GM18505 (cell line): ENCODE data around the gene DNAJB12.

Source experiments
- ATAC-seq: cut with Tn5 transposase; IDR thresholded peaks from one replicate; pipeline ENCODE4 v1.9.1; 2021; ENCODE audit not compliant: unreplicated experiment
- POLR2A ChIP-seq: IDR thresholded peaks from 4 replicates; pipeline ENCODE4 v1.6.1; 2011; ENCODE audit warnings: borderline replicate concordance; ENCODE audit not compliant: insufficient read depth, insufficient read length; ENCODE audit errors: extremely low read depth

The DNAJB12 gene

DNA sequence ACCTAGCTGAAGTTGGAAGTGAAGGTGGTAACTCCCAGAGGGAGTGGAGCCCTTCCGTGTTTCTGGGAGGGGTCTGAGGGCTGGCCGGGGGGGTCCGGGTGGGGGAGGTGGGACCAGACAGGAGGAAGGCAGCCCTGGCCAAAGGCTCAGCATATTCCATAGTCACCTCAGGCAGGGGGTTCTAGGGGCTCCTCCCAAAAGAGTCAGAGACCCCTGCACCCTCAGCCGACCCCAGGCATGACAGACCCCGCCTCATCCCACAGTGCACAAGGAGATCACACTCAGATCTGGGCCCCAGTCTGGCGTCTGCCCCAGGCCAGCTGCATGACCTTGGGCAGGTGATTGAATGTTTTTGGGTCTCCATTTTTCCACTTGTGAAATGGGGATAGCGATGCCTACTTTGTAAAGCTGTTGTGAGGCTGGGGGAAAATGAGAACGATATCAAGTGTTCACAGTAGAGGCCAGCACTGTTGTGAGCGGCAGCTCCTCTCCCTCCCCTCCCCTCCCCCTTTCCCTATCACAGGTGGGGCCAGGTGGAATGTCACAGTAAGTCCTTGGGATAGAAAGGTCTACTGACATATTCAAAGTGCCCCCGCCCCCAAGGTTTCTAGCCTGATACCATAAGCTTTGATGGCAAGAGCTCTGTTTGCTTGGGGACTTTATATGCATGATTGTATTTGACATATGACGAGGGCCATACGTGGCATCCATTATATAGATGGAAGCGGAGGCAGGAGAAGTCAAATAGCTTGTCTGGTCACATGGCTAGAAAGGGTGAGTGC is 33.3 kb downstream of the DNAJB12 start:
- TF ChIP-seq POLR2A: no peak
- ATAC-seq: no peak

DNA sequence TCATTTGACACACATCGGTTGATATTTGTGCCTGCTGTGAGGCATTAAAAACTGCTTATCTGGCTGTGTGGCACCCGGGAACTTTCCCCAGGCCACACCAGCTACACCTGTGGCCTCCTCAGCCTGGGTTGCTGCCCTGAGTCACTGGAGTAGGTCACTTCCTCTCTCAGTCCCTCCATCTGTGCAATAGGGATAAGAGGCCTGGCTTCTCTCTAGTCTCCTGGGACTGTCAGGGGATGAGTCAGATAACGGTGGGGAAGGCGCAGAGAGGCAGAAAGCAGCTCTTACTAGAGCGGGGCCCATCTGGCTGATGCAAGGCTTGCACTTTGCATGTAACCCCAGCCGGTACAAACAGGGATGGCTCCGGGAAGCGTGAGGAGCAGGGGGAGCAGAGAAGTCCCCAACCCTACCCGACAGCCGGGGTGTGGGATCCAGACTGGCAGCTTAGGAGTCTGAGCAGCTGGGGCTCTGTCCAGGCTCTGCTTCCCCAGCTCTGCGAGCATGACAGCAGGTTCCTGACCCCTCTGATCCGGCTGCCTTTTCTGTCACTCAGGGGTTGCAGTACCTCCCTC is 34.0 kb downstream of the DNAJB12 start:
- ATAC-seq: peak; percentile 47
- TF ChIP-seq POLR2A: peak; percentile 57

DNA sequence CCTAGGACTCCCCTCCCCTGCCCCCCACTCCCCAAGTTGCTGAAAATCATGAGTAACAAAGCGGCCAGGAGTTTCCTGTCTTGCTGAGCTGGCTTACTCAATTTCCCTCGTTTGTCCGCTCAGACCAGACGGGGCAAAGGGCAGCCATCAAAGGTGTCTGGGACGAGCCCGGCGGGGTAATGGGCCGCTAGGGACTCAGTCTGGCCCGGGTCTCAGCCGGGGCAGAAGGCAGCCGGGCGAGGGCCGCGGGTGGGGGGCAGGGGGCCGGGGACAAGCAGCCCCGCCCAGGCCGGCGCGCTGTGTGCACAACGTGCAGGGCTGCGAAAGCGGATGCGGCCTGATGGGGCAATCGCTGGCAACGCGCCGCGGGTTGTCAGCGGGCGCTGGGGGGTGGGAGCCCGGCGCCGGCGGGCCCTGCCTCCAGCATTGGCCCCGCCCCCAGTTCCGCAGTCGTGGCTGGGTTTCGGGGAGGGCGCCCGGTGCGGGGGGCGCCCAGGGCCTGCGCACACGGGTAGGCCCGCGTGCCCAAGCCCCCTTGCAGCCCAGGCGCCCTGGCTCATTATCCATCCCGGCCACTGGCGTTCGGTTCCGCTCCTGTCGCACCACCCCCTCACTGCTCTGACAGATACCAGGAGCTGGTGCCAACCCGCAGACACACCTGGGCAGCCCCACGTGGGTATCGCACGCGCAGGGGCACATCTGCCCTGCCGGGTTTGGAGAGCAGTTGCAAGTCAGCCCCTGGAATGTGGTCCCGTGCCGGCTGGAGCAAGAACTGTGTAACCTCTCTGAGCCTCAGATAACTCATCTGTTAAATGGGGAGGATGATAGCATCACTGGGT is 35.1 kb downstream of the DNAJB12 start:
- ATAC-seq: peak; percentile 57
- TF ChIP-seq POLR2A: peak; percentile 60

DNA sequence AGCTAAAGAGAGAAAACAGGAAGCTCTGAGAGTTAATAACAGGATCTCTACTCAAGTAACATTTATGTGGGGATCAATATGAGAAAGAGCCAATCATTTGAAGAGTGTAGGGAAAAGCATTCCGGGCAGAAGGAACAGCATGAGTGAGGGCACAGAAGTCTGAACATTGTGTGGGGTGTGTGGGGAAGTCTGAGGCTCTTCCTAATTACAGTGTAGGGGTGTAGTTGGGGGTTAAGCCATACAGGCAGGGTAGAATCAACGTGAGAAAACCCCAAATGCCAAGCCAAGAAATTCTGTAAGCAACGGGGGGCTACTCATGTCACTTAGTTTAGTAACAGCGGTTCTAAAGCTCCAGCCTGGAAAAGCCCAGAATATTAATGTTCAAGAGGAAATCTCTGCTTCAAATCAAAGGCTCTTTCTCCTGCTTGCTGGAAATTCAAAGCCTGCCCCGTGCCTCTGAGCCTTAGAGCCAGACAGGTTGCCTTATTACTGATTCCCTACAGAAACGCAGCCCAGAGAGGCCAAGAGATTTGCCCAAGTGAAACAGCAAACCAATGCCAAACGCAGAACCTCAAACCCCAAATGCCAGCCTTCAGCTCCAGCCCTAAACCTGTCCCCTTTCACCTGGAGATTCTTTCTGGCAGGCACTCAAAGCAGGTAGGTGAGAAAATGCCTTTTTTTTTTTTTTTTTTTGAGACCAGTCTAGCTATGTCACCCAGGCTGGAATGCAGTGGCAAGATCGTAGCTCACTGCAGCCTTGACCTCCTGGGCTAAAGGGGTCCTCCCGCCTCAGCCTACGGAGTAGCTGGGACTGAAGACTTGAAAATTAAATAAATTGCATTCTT is 36.1 kb downstream of the DNAJB12 start:
- TF ChIP-seq POLR2A: no peak
- ATAC-seq: no peak

DNA sequence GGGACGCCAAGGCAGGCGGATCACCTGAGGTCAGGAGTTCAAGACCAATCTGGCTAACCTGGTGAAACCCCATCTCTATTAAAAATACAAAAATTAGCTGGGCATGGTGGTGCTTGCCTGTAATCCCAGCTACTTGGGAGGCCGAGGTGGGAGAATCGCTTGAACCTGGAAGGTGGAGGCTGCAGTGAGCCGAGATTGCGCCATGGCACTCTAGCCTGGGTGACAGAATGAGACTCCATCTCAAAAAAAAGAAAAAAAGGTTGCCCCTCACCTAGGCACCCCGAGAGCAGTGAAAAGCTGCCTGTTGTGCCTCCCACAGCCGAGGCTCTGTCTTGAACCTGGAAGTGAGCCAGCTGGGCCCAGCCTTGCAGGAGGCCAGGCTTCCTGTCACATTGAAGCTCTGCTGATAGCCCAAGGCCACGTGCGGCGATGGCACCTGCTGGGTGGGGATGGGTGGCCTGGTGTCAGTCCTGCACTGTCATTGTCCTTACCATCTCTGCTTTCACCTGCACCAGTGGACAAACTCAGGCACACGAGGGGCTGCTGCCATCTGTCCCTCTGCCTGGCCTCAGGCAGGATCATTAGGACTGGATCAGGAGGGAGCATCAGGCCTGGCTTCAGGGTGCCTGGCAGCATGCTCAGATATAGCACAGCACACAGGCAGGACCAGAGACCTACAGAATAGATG is 37.8 kb downstream of the DNAJB12 start:
- ATAC-seq: no peak
- no peak for TF ChIP-seq POLR2A

DNA sequence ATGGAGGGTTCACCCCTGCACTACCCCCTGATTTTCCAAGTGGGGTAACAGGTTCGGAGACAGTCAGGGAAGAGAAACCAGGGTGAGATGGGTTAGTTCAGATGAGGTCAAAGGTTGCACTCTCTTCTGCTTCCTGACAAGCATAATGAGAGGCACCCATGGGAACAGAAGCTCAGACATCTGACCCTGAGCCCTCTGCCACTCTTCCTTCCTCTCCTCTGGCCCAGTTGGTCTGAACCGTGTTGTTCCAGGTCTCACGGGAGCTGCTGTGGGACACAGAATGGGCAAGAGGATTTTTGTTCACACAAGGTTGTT is 38.4 kb downstream of the DNAJB12 start:
- no peak for ATAC-seq
- no peak for TF ChIP-seq POLR2A

DNA sequence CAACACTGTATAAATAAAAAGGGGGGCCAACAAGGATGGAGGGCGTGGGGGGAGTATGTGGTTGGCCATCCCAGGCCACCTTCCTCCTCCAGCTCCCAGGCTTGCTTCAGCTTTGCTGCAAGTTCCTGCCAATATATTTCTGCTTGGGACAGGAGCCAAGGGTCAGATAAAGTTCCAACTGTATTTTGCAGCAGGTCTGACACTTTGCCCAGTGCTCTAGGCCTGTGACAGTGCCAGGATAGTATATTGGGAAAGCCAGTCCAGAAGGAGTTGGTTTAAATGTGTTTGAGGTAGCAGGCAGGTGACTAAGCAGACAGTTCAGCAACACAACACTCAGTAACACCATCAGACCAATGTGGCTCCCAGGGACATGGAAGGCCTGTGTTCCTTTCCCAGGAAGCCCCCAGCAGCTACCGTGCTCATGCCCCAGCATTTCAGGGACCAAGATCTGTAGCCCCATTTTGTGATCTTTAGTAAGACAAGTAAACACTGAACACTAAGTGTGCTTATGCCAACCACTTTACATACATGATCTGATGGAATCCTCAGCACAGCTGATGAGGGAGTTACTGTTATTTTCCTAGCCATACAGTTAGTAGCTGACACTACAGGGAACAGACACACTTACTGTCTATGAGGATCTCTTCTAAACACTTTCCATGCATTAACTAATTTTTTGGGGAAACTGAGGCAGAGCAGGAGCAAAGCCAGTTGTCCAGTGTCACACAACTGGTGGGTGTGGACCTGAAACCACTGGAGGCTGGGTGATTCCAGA is 38.9 kb downstream of the DNAJB12 start:
- no peak for ATAC-seq
- TF ChIP-seq POLR2A: no peak

DNA sequence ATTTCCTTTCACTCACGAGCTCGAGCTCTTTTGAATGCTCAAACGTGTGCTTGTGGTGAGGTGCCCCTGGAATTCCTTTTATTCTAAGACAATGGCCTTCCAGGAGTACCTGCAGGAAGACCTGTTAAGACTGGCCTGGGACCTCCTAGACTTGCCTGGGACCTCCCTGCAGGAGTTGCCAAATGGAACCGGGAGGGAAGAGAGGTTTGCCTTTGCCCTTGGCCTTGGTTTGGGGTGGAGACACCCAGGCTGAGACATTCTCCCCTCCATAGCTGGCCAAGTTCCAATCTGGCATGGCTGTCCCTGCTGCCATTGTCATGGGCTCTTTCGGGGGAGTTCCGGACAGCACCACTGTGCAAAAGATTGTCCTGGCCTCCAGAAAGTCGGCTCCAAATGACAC is 39.7 kb downstream of the DNAJB12 start:
- no peak for ATAC-seq
- TF ChIP-seq POLR2A: no peak

DNA sequence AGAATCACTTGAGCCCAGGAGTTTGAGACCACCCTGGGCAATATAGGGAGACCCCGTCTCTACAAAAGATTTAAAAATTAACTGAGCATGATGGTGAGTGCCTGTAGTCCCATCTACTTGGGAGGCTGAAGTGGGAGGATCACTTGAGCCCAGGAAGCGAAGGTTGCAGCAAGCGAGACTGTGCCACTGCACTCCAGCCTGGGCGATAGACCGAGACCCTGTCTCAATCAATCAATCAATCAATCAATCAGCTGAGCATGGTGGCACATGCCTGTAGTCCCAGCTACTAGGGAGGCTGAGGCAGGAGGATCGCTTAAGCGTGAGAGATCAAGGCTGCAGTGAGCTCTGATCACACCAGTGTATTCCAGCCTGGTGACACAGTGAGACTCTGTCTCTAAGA is 40.5 kb downstream of the DNAJB12 start:
- no peak for TF ChIP-seq POLR2A
- ATAC-seq: no peak

DNA sequence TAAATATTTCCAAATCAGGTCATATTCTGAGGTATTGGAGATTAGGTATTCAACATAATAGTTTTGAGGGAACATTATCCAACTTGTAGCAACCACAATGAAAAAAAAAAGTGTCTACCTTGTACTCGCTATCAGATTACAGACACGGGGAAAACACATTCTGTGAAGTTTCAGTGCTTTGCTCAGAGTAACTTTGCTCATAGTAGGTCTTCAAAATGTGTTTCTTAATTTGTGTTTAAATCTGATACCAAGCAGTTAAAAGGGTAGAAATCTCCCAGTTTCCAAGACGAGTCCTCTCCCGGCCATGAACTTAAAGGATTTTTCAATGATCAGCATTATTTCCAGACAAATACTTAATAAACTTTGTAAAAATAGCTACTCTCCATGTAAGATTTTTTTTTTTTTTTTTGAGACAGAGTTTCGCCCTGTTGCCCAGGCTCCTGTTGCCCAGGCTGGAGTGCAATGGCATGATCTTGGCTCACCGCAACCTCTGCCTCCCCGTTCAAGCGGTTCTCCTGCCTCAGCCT is 41.8 kb downstream of the DNAJB12 start:
- no peak for ATAC-seq
- no peak for TF ChIP-seq POLR2A

DNA sequence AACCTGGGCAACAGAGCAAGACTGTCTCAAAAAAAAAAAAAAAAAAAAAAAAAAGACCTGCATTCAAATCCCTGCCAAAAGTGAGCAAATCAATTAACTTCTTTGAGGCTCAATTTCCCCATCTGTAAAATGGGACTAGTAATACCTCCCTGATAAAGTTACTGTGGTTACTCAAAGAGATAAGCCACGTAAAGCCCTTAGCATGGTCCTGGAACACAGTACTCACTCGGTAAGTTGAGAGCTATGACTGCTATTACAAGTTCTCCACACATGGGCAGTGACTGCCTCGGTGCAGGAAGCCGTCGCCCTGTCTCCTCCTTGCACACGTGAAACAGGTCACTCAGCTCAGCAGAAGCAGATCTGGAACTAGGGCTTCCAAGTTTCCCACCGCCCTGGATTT is 43.1 kb downstream of the DNAJB12 start:
- ATAC-seq: no peak
- TF ChIP-seq POLR2A: no peak

DNA sequence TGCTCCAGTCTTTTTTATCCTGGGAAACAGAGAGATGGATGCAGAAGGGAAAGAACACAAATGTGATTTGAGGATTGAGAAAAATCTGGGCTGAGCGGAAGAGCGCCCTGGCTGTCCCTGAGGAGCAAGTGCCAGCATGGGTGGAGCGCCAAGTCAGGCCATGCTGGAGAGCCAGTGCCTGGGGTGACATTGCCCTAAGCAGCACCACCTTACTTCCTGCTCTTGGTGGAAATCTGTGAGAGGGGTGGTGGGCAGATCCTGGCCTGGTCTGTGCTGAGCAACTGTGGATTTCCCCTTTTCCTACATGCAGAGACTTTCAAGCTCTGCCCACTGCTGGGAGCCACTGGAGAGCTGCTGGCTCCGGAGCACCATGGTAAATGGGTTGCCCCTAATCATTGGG is 44.1 kb downstream of the DNAJB12 start:
- no peak for TF ChIP-seq POLR2A
- no peak for ATAC-seq
